ENCODE data around the gene AQR. TPM values are rescaled to one million over a fixed set of nuclear protein-coding genes. Genes with fewer than 3 reads are reported as not detected.

AQR gene
- total and polyA plus RNA-seq, 2 of the 4 experiments (the other 2 are of a cell fraction) = 17.9 to 29.6 TPM

DNA sequence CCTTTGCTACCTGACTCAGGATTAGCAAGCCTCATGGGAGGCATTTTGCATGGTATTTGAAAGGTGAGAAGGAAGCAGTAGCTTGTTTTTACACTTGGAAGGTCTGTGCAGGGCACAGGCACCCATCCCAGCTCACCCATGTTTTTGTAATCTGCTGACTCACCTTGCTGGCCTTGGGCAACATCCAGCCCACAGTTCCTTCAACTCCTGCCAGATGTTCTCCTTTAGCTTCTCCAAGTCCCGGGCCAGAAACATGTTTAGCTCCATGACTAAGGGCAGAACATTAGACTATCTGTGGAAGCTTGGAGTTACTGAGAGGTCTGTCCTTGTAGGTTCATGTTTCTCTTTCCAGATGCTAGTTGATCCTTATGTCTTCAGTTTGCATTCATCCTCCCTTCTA is 31.0 kb upstream of the AQR start:
- Histone ChIP-seq H3K4me3 (ENCODE audit: insufficient read depth, low read depth, low read length) (no peak overlapping the region), H2BK120ac (ENCODE audit: low read depth, low read length) (no peak overlapping the region), H2AK5ac (ENCODE audit: low read depth, low read length) (no peak overlapping the region), H2BK20ac (ENCODE audit: low read depth, low read length) (no peak overlapping the region), H3K27me3 (ENCODE audit: control insufficient read depth, insufficient read depth, low read length) (no peaks in the 10 kb centered on the region; the same call in 1 of the 2 replicates), H2AFZ (replicated peaks; ENCODE audit: low read length, poor library complexity) (no peak overlapping the region), H3K9ac (ENCODE audit: low read depth, low read length) (no peak overlapping the region), H3K56ac (ENCODE audit: extremely low read depth, insufficient read depth, low read length) (no peak overlapping the region), H3K9me1 (ENCODE audit: insufficient read depth, low read length) (no peaks in the 10 kb centered on the region), H3K4me2 (ENCODE audit: low read depth, low read length) (no peak overlapping the region), H3K23ac (ENCODE audit: low read depth, low read length) (no peak overlapping the region), H3K27ac (ENCODE audit: insufficient read depth, low read length) (no peak overlapping the region), H3K36me3 (ENCODE audit: control insufficient read depth, insufficient read depth, low read length) (no peaks in the 10 kb centered on the region), H4K5ac (ENCODE audit: low read depth, low read length) (no peak overlapping the region), H3K79me1 (ENCODE audit: low read depth in 1 of 2, low read length in 2 of 2) (no peaks in the 10 kb centered on the region), H4K8ac (ENCODE audit: low read depth in 2 of 2, low read length in 2 of 2) (no peak overlapping the region), H2BK15ac (ENCODE audit: low read depth, low read length) (no peak overlapping the region), H4K20me1 (ENCODE audit: insufficient read depth, low read length) (no peaks in the 10 kb centered on the region), H3K14ac (replicated peaks; ENCODE audit: low read depth, low read length) (no peak overlapping the region), H3K18ac (ENCODE audit: low read depth, low read length) (no peak overlapping the region), H3K4ac (ENCODE audit: low read depth, low read length) (no peak overlapping the region), H4K91ac (ENCODE audit: insufficient read depth, low read depth, low read length) (no peak overlapping the region), H2BK5ac (ENCODE audit: low read depth, low read length, poor library complexity, severe bottlenecking) (no peak overlapping the region), H2AK9ac (replicated peaks; ENCODE audit: low read depth, low read length, poor library complexity) (no peak overlapping the region), H3K9me3 (ENCODE audit: control insufficient read depth, insufficient read depth, low read length) (no peaks in the 10 kb centered on the region), H3K4me1 (ENCODE audit: control insufficient read depth, insufficient read depth, low read length) (peaks cover 2% of the 10 kb centered on the region; the same call in 1 of the 2 replicates)
- ChIA-PET CTCF (interaction anchor here (1.3 kb wide), 1 partner anchor 14 kb away, joined by 4 read pairs; no protein-coding TSS in a partner anchor), POLR2A (ENCODE audit: unreplicated experiment) (interaction anchor here (2.2 kb wide), 1 partner anchor 12 kb away, joined by 11 read pairs; the partner anchor contains the start of gene ZNF770)
- no TSS peak for BruUV-seq (replicated peaks)
- intact Hi-C loops (cut with micrococcal nuclease) (no loop called here), dilution Hi-C loops (cut with HindIII; ENCODE audit: low sequenced_read_pairs, unreplicated experiment) (no loop called here), in situ Hi-C loops (cut with MboI; ENCODE audit: low sequenced_read_pairs) (no loop called here)
- TF ChIP-seq MAZ (IDR thresholded peaks at IDR 0.05; ENCODE audit: borderline replicate concordance, low read depth, low read length) = no peak
- no peak for TF ChIP-seq MXI1 (IDR thresholded peaks at IDR 0.05; ENCODE audit: borderline replicate concordance, low read depth, low read length)
- TF ChIP-seq MAFK (IDR thresholded peaks at IDR 0.05; ENCODE audit: low read depth, low read length) = peak; percentile 35; the same call in 1 of the 2 replicates
- TF ChIP-seq, protein P1, sequence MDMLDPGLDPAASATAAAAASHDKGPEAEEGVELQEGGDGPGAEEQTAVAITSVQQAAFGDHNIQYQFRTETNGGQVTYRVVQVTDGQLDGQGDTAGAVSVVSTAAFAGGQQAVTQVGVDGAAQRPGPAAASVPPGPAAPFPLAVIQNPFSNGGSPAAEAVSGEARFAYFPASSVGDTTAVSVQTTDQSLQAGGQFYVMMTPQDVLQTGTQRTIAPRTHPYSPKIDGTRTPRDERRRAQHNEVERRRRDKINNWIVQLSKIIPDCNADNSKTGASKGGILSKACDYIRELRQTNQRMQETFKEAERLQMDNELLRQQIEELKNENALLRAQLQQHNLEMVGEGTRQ (IDR thresholded peaks at IDR 0.05; ENCODE audit: low read depth, low read length) = no peak
- TF ChIP-seq NFE2L2 (IDR thresholded peaks at IDR 0.05; ENCODE audit: low read depth, low read length) = peak; percentile 70
- TF ChIP-seq, protein P2, sequence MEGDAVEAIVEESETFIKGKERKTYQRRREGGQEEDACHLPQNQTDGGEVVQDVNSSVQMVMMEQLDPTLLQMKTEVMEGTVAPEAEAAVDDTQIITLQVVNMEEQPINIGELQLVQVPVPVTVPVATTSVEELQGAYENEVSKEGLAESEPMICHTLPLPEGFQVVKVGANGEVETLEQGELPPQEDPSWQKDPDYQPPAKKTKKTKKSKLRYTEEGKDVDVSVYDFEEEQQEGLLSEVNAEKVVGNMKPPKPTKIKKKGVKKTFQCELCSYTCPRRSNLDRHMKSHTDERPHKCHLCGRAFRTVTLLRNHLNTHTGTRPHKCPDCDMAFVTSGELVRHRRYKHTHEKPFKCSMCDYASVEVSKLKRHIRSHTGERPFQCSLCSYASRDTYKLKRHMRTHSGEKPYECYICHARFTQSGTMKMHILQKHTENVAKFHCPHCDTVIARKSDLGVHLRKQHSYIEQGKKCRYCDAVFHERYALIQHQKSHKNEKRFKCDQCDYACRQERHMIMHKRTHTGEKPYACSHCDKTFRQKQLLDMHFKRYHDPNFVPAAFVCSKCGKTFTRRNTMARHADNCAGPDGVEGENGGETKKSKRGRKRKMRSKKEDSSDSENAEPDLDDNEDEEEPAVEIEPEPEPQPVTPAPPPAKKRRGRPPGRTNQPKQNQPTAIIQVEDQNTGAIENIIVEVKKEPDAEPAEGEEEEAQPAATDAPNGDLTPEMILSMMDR (conservative IDR thresholded peaks at IDR 0.05; ENCODE audit: low read depth, low read length) = no peak
- peak; percentile 75 for TF ChIP-seq CEBPB (IDR thresholded peaks at IDR 0.05; ENCODE audit: low read depth, low read length)
- no peak for TF ChIP-seq RCOR1 (IDR thresholded peaks at IDR 0.05; ENCODE audit: insufficient replicate concordance, low read length)
- no peak for TF ChIP-seq RAD21 (IDR thresholded peaks at IDR 0.05; ENCODE audit: low read length)
- no peak for TF ChIP-seq FOS (IDR thresholded peaks at IDR 0.05; ENCODE audit: low read depth, low read length)
- ATAC-seq (ENCODE audit: low read depth) = peak; percentile 79
- no CpG with 5 or more reads among the region's 1 CpG for WGBS, 2 experiments (ENCODE audit: extremely low coverage in 2 of 2, insufficient read length in 1 of 2)
- DNase-seq = peak; percentile 79

Measured in IMR-90 (cell line).